CD4-positive, CD25-positive, alpha-beta regulatory T cell (primary cell): ENCODE measurements around the gene PRKAR2B. TPM values are rescaled to one million over a fixed set of nuclear protein-coding genes. Genes with fewer than 3 reads are reported as not detected.

Experiments
- ATAC-seq, 2 donors: fragments of 150-1000 bp; cut with Tn5 transposase; one replicate each; pipeline ENCODE4 v1.10.0; 2021; ENCODE audit warnings: low read depth in 2 of 2, moderate number of reproducible peaks in 2 of 2, moderate library complexity in 1 of 2
- DNase-seq, 3 donors: peaks; one replicate each; pipeline versions ENCODE4 v3.0.0 to v3.0.0-alpha.2; 2012 to 2022; ENCODE audit warnings: mixed read lengths in 1 of 3
- H3K27ac ChIP-seq: one replicate; pipeline ENCODE4 v1.7.0; 2013; ENCODE audit warnings: mild to moderate bottlenecking, low read length; ENCODE audit not compliant: insufficient read depth, poor library complexity, severe bottlenecking
- H3K27me3 ChIP-seq: one replicate; pipeline ENCODE4 v1.7.0; 2013; ENCODE audit warnings: low read length; ENCODE audit not compliant: control insufficient read depth, insufficient read depth
- H3K36me3 ChIP-seq: one replicate; pipeline ENCODE4 v1.7.0; 2013; ENCODE audit warnings: mild to moderate bottlenecking, low read length, moderate library complexity; ENCODE audit not compliant: control insufficient read depth, insufficient read depth
- H3K4me1 ChIP-seq: 2 replicates; pipeline ENCODE4 v1.7.0; 2013; ENCODE audit warnings: mild to moderate bottlenecking, low read length; ENCODE audit not compliant: insufficient read depth, control insufficient read depth, poor library complexity, severe bottlenecking
- H3K4me3 ChIP-seq: one replicate; pipeline ENCODE4 v1.7.0; 2013; ENCODE audit warnings: low read depth, mild to moderate bottlenecking, low read length, moderate library complexity
- H3K9me3 ChIP-seq, 2 experiments: 1 replicate in 1 of 2; 2 replicates in 1 of 2; pipeline ENCODE4 v1.7.0; 2013; ENCODE audit warnings: low read length in 2 of 2, mild to moderate bottlenecking in 1 of 2, moderate library complexity in 1 of 2; ENCODE audit not compliant: control insufficient read depth in 2 of 2
- H3K27ac Mint-ChIP-seq, 3 donors: one replicate each; pipeline ENCODE4 v1.8.0; 2020 to 2022; ENCODE audit warnings: mild to moderate bottlenecking in 3 of 3, mixed read lengths in 3 of 3, moderate library complexity in 2 of 3
- H3K27me3 Mint-ChIP-seq: one replicate; pipeline ENCODE4 v1.8.0; 2022; ENCODE audit warnings: mild to moderate bottlenecking, mixed read lengths
- H3K36me3 Mint-ChIP-seq: one replicate; pipeline ENCODE4 v1.8.0; 2020; ENCODE audit warnings: mixed read lengths
- H3K4me1 Mint-ChIP-seq, 4 donors: one replicate each; pipeline ENCODE4 v1.8.0; 2020 to 2022; ENCODE audit warnings: mixed read lengths in 4 of 4, mild to moderate bottlenecking in 1 of 4
- H3K4me3 Mint-ChIP-seq, 4 donors: one replicate each; pipeline ENCODE4 v1.8.0; 2020 to 2022; ENCODE audit warnings: mild to moderate bottlenecking in 4 of 4, mixed read lengths in 4 of 4, moderate library complexity in 3 of 4
- H3K9me3 Mint-ChIP-seq, 7 donors: one replicate each; pipeline ENCODE4 v1.8.0; 2020 to 2022; ENCODE audit warnings: mixed read lengths in 7 of 7, mild to moderate bottlenecking in 3 of 7, moderate library complexity in 2 of 7
- polyA plus RNA-seq, 4 donors: library from polyadenylated mRNA; unstranded; fragments of 300-500 nt; fragmentation: Illumina TruSeq; gene quantifications; one replicate each; pipeline ENCODE4 v1.2.3, GENCODE V29; 2021
- total RNA-seq: library from RNA; stranded (reverse); gene quantifications from one replicate; pipeline ENCODE4 v1.2.3, GENCODE V29; 2022

Gene PRKAR2B
- total and polyA plus RNA-seq, 5 donors from 2014 or later: 0.05 to 8.0 (median 0.11) TPM

- Mint-ChIP-seq H3K9me3 (no peaks in the 10 kb centered on the region), H3K36me3 (peaks cover 3% of the 10 kb centered on the region), H3K27ac (peak overlapping the region; percentile 99 to 100 (median 99)), H3K27me3 (no peaks in the 10 kb centered on the region), H3K4me1 (peaks cover 5 to 43% (median 24%) of the 10 kb centered on the region in 4 donors), H3K4me3 (peak overlapping the region; percentile 89 to 98 (median 96))
- peak overlapping the region; percentile 99 for H3K27ac ChIP-seq
- ATAC-seq (peak; percentile 0 to 1), DNase-seq (peak in 2 of 3 donors; percentile 69 to 79)
- peak overlapping the region; percentile 88 for H3K4me3 ChIP-seq
- H3K36me3 ChIP-seq: no peaks in the 10 kb centered on the region
- H3K27me3 ChIP-seq: peaks cover 6% of the 10 kb centered on the region
- peaks cover 37% of the 10 kb centered on the region for H3K4me1 ChIP-seq
- H3K9me3 ChIP-seq: no peaks in the 10 kb centered on the region
Measured at GRCh38 chr7:107167483-107168232, 123.2 kb downstream of the PRKAR2B start.

GRCh38 chr7:107168233-107169119 lies 124.0 kb downstream of the PRKAR2B start, which contains the start of gene HBP1:
Gene HBP1, plus strand, starts transcription at chr7:107169003. Its CDS starts 10,891 bp downstream, at chr7:107179894.
- H3K4me3 ChIP-seq: peak within 1 kb of the TSS; percentile 94
- ATAC-seq (peak; percentile 86 to 90), DNase-seq (peak; percentile 98 to 100 (median 99))
- H3K27me3 ChIP-seq: peaks cover 6% of the 10 kb centered on the region
- peaks cover 45% of the 10 kb centered on the region for H3K4me1 ChIP-seq
- peak within 1 kb of the TSS; percentile 99 to 100 (median 100) for H3K27ac Mint-ChIP-seq
- H3K36me3 ChIP-seq: no peaks in the 10 kb centered on the region
- no peaks in the 10 kb centered on the region for H3K27me3 Mint-ChIP-seq
- H3K27ac ChIP-seq: peak within 1 kb of the TSS; percentile 99
- peaks cover 9 to 51% (median 32%) of the 10 kb centered on the region in 4 donors for H3K4me1 Mint-ChIP-seq
- H3K4me3 Mint-ChIP-seq: peak within 1 kb of the TSS; percentile 89 to 98 (median 96)
- no peaks in the 10 kb centered on the region for H3K9me3 ChIP-seq
- no peaks in the 10 kb centered on the region for H3K9me3 Mint-ChIP-seq
- H3K36me3 Mint-ChIP-seq: peaks cover 3% of the 10 kb centered on the region

- peaks cover 18 to 60% (median 40%) of the 10 kb centered on the region in 4 donors for H3K4me1 Mint-ChIP-seq
- Histone ChIP-seq H3K4me3 (peak overlapping the region; percentile 94), H3K36me3 (peaks cover 4% of the 10 kb centered on the region), H3K4me1 (peaks cover 54% of the 10 kb centered on the region), H3K27me3 (peaks cover 5% of the 10 kb centered on the region), H3K9me3 (no peaks in the 10 kb centered on the region), H3K27ac (peak overlapping the region; percentile 99)
- peak overlapping the region; percentile 89 to 98 (median 96) for H3K4me3 Mint-ChIP-seq
- H3K36me3 Mint-ChIP-seq: peaks cover 5% of the 10 kb centered on the region
- no peaks in the 10 kb centered on the region for H3K27me3 Mint-ChIP-seq
- peak overlapping the region; percentile 99 to 100 (median 100) for H3K27ac Mint-ChIP-seq
- ATAC-seq: peak in 1 of 2 donors; percentile 2
- peak; percentile 79 to 90 (median 81) for DNase-seq
- H3K9me3 Mint-ChIP-seq: no peaks in the 10 kb centered on the region
Measured at GRCh38 chr7:107169120-107170050, 124.9 kb downstream of the PRKAR2B start.

GRCh38 chr7:107170051-107170915 lies 125.8 kb downstream of the PRKAR2B start:
- Histone ChIP-seq H3K27me3 (peaks cover 2% of the 10 kb centered on the region), H3K9me3 (no peaks in the 10 kb centered on the region), H3K36me3 (peaks cover 4% of the 10 kb centered on the region), H3K27ac (peak overlapping the region; percentile 99), H3K4me3 (peak overlapping the region; percentile 94), H3K4me1 (peaks cover 58% of the 10 kb centered on the region)
- Mint-ChIP-seq H3K27ac (peak overlapping the region; percentile 95 to 100 (median 97)), H3K36me3 (peaks cover 6% of the 10 kb centered on the region), H3K9me3 (no peaks in the 10 kb centered on the region), H3K4me3 (peak overlapping the region; percentile 89 to 98 (median 96)), H3K4me1 (peaks cover 26 to 69% (median 48%) of the 10 kb centered on the region in 4 donors), H3K27me3 (no peaks in the 10 kb centered on the region)
- ATAC-seq (no peak), DNase-seq (peak in 1 of 3 donors; percentile 29)

GRCh38 chr7:107171496-107171895 lies 127.0 kb downstream of the PRKAR2B start:
- no peaks in the 10 kb centered on the region for H3K9me3 ChIP-seq
- Mint-ChIP-seq H3K9me3 (no peaks in the 10 kb centered on the region), H3K27ac (no peak overlapping the region), H3K4me3 (peak overlapping the region; percentile 16 to 83 (median 58)), H3K36me3 (peaks cover 4% of the 10 kb centered on the region), H3K27me3 (no peaks in the 10 kb centered on the region), H3K4me1 (peaks cover 32 to 76% (median 54%) of the 10 kb centered on the region in 4 donors)
- H3K4me1 ChIP-seq: peaks cover 63% of the 10 kb centered on the region
- H3K27me3 ChIP-seq: no peaks in the 10 kb centered on the region
- H3K4me3 ChIP-seq: peak overlapping the region; percentile 82
- H3K27ac ChIP-seq: no peak overlapping the region
- no peak for ATAC-seq
- peaks cover 4% of the 10 kb centered on the region for H3K36me3 ChIP-seq
- no peak for DNase-seq

GRCh38 chr7:107172276-107173032 lies 127.9 kb downstream of the PRKAR2B start:
- ATAC-seq (no peak), DNase-seq (no peak)
- H3K9me3 ChIP-seq: no peaks in the 10 kb centered on the region
- H3K36me3 Mint-ChIP-seq: peaks cover 10% of the 10 kb centered on the region
- H3K27ac Mint-ChIP-seq: peak overlapping the region; percentile 5 to 47 (median 44)
- no peaks in the 10 kb centered on the region for H3K27me3 Mint-ChIP-seq
- no peak overlapping the region for H3K27ac ChIP-seq
- H3K4me3 Mint-ChIP-seq: peak overlapping the region; percentile 66 to 83 (median 75)
- no peaks in the 10 kb centered on the region for H3K27me3 ChIP-seq
- H3K4me1 ChIP-seq: peaks cover 64% of the 10 kb centered on the region
- H3K9me3 Mint-ChIP-seq: no peaks in the 10 kb centered on the region
- peaks cover 42 to 81% (median 59%) of the 10 kb centered on the region in 4 donors for H3K4me1 Mint-ChIP-seq
- peaks cover 7% of the 10 kb centered on the region for H3K36me3 ChIP-seq
- peak overlapping the region; percentile 82 for H3K4me3 ChIP-seq
